Measurements from ENCODE around the gene PLXDC2. TPM values are rescaled to one million over a fixed set of nuclear protein-coding genes. Genes with fewer than 3 reads are reported as not detected.

PLXDC2 gene
- total and polyA plus RNA-seq, 2 donors, result 7.1 to 8.0 TPM

GRCh38 chr10:20303453-20304152, 487.4 kb downstream of the PLXDC2 start:
- Histone ChIP-seq H3K36me3 (ENCODE audit: control insufficient read depth in 2 of 2, insufficient read depth in 2 of 2, low read length in 1 of 2) (no peaks in the 10 kb centered on the region), H3K9me3 (ENCODE audit: control insufficient read depth in 2 of 2, insufficient read depth in 1 of 2, low read length in 1 of 2) (no peaks in the 10 kb centered on the region), H3K4me1 (ENCODE audit: control insufficient read depth in 2 of 2, insufficient read depth in 2 of 2, low read length in 2 of 2) (no peaks in the 10 kb centered on the region), H3K27me3 (ENCODE audit: control insufficient read depth in 2 of 2, insufficient read depth in 1 of 2, low read length in 1 of 2) (no peaks in the 10 kb centered on the region), H3K27ac (ENCODE audit: low read depth in 1 of 2, low read length in 1 of 2) (no peak overlapping the region), H3K4me3 (ENCODE audit: low read length in 2 of 2) (no peak overlapping the region)
- WGBS, result 95% methylated on average over 2 of the region's 2 CpGs
- no peak for DNase-seq (ENCODE audit: low read depth in 6 of 9, low spot score in 9 of 9)

- DNase-seq (ENCODE audit: low read depth in 6 of 9, low spot score in 9 of 9), result no peak
- Histone ChIP-seq H3K4me1 (ENCODE audit: control insufficient read depth in 2 of 2, insufficient read depth in 2 of 2, low read length in 2 of 2) (no peaks in the 10 kb centered on the region), H3K27ac (ENCODE audit: low read depth in 1 of 2, low read length in 1 of 2) (no peak overlapping the region), H3K9me3 (ENCODE audit: control insufficient read depth in 2 of 2, insufficient read depth in 1 of 2, low read length in 1 of 2) (peaks cover 0 to 23% of the 10 kb centered on the region in 2 donors), H3K4me3 (ENCODE audit: low read length in 2 of 2) (no peak overlapping the region), H3K27me3 (ENCODE audit: control insufficient read depth in 2 of 2, insufficient read depth in 1 of 2, low read length in 1 of 2) (no peaks in the 10 kb centered on the region), H3K36me3 (ENCODE audit: control insufficient read depth in 2 of 2, insufficient read depth in 2 of 2, low read length in 1 of 2) (no peaks in the 10 kb centered on the region)
- WGBS, result 83% methylated on average over 3 of the region's 3 CpGs
These were observed 497.4 kb downstream of the PLXDC2 start for GRCh38 chr10:20313665-20314064.

- no peaks in the 10 kb centered on the region for H3K36me3 ChIP-seq (ENCODE audit: control insufficient read depth in 2 of 2, insufficient read depth in 2 of 2, low read length in 1 of 2)
- no peak overlapping the region for H3K27ac ChIP-seq (ENCODE audit: low read depth in 1 of 2, low read length in 1 of 2)
- no peak for DNase-seq (ENCODE audit: low read depth in 6 of 9, low spot score in 9 of 9)
- 86% methylated on average over 3 of the region's 3 CpGs for WGBS
- peaks cover 0 to 19% of the 10 kb centered on the region in 2 donors for H3K9me3 ChIP-seq (ENCODE audit: control insufficient read depth in 2 of 2, insufficient read depth in 1 of 2, low read length in 1 of 2)
- no peaks in the 10 kb centered on the region for H3K27me3 ChIP-seq (ENCODE audit: control insufficient read depth in 2 of 2, insufficient read depth in 1 of 2, low read length in 1 of 2)
- no peaks in the 10 kb centered on the region for H3K4me1 ChIP-seq (ENCODE audit: control insufficient read depth in 2 of 2, insufficient read depth in 2 of 2, low read length in 2 of 2)
- no peak overlapping the region for H3K4me3 ChIP-seq (ENCODE audit: low read length in 2 of 2)
These were observed 498.2 kb downstream of the PLXDC2 start for GRCh38 chr10:20314431-20314830.

GRCh38 chr10:20327954-20328353, 511.7 kb downstream of the PLXDC2 start:
- Histone ChIP-seq H3K27me3 (ENCODE audit: control insufficient read depth in 2 of 2, insufficient read depth in 1 of 2, low read length in 1 of 2) (no peaks in the 10 kb centered on the region), H3K27ac (ENCODE audit: low read depth in 1 of 2, low read length in 1 of 2) (no peak overlapping the region), H3K4me3 (ENCODE audit: low read length in 2 of 2) (no peak overlapping the region), H3K9me3 (ENCODE audit: control insufficient read depth in 2 of 2, insufficient read depth in 1 of 2, low read length in 1 of 2) (peaks cover 0 to 6% of the 10 kb centered on the region in 2 donors), H3K36me3 (ENCODE audit: control insufficient read depth in 2 of 2, insufficient read depth in 2 of 2, low read length in 1 of 2) (no peaks in the 10 kb centered on the region), H3K4me1 (ENCODE audit: control insufficient read depth in 2 of 2, insufficient read depth in 2 of 2, low read length in 2 of 2) (no peaks in the 10 kb centered on the region)
- no peak for DNase-seq (ENCODE audit: low read depth in 6 of 9, low spot score in 9 of 9)
- WGBS, result 92% methylated on average over 3 of the region's 3 CpGs

- no peak overlapping the region for H3K4me3 ChIP-seq (ENCODE audit: low read length in 2 of 2)
- 98% methylated on average over 1 of the region's 1 CpG for WGBS
- peaks cover 0 to 6% of the 10 kb centered on the region in 2 donors for H3K9me3 ChIP-seq (ENCODE audit: control insufficient read depth in 2 of 2, insufficient read depth in 1 of 2, low read length in 1 of 2)
- no peak overlapping the region for H3K27ac ChIP-seq (ENCODE audit: low read depth in 1 of 2, low read length in 1 of 2)
- H3K4me1 ChIP-seq (ENCODE audit: control insufficient read depth in 2 of 2, insufficient read depth in 2 of 2, low read length in 2 of 2), result no peaks in the 10 kb centered on the region
- DNase-seq (ENCODE audit: low read depth in 6 of 9, low spot score in 9 of 9), result no peak
- no peaks in the 10 kb centered on the region for H3K27me3 ChIP-seq (ENCODE audit: control insufficient read depth in 2 of 2, insufficient read depth in 1 of 2, low read length in 1 of 2)
- no peaks in the 10 kb centered on the region for H3K36me3 ChIP-seq (ENCODE audit: control insufficient read depth in 2 of 2, insufficient read depth in 2 of 2, low read length in 1 of 2)
These were observed 514.0 kb downstream of the PLXDC2 start for GRCh38 chr10:20330246-20330645.

GRCh38 chr10:20334559-20334958, 518.3 kb downstream of the PLXDC2 start:
- H3K27ac ChIP-seq (ENCODE audit: low read depth in 1 of 2, low read length in 1 of 2), result no peak overlapping the region
- no peak overlapping the region for H3K4me3 ChIP-seq (ENCODE audit: low read length in 2 of 2)
- no peak for DNase-seq (ENCODE audit: low read depth in 6 of 9, low spot score in 9 of 9)
- WGBS, result 94% methylated on average over 3 of the region's 3 CpGs
- H3K27me3 ChIP-seq (ENCODE audit: control insufficient read depth in 2 of 2, insufficient read depth in 1 of 2, low read length in 1 of 2), result no peaks in the 10 kb centered on the region
- peaks cover 0 to 13% of the 10 kb centered on the region in 2 donors for H3K9me3 ChIP-seq (ENCODE audit: control insufficient read depth in 2 of 2, insufficient read depth in 1 of 2, low read length in 1 of 2)
- H3K36me3 ChIP-seq (ENCODE audit: control insufficient read depth in 2 of 2, insufficient read depth in 2 of 2, low read length in 1 of 2), result no peaks in the 10 kb centered on the region
- no peaks in the 10 kb centered on the region for H3K4me1 ChIP-seq (ENCODE audit: control insufficient read depth in 2 of 2, insufficient read depth in 2 of 2, low read length in 2 of 2)
